ENCODE results near the gene FLVCR2.

Gene FLVCR2

GRCh38 chr14:75553761-75554364 is 24.6 kb upstream of the FLVCR2 start:
- Histone ChIP-seq H3K79me2 (ENCODE audit: insufficient read depth, low read length) (no peaks in the 10 kb centered on the region), H3K27me3 (ENCODE audit: low read length) (no peaks in the 10 kb centered on the region), H3K9ac (ENCODE audit: low read length) (no peak overlapping the region), H2AFZ (ENCODE audit: low read depth, low read length, severe bottlenecking) (no peak overlapping the region), H3K9me3 (ENCODE audit: insufficient read depth, low read length) (no peaks in the 10 kb centered on the region), H4K20me1 (ENCODE audit: low read depth, low read length) (no peaks in the 10 kb centered on the region), H3K36me3 (ENCODE audit: low read length) (no peaks in the 10 kb centered on the region), H3F3A (ENCODE audit: insufficient read depth) (no peaks in the 10 kb centered on the region), H3K9me2 (replicated peaks; ENCODE audit: insufficient read depth, low read length) (no peaks in the 10 kb centered on the region), H3K4me2 (ENCODE audit: low read depth, low read length, poor library complexity, severe bottlenecking) (no peak overlapping the region), H3K4me3 (ENCODE audit: insufficient read depth, low read length, poor library complexity, severe bottlenecking) (no peak overlapping the region), H3K27ac (ENCODE audit: low read depth, low read length) (no peak overlapping the region)
- no peak for TF ChIP-seq EZH2phosphoT487 (conservative IDR thresholded peaks at IDR 0.05; ENCODE audit: low read length)
- no peak for TF ChIP-seq CTCF (IDR thresholded peaks at IDR 0.05; ENCODE audit: insufficient read depth, low read length, poor library complexity, severe bottlenecking)

- Histone ChIP-seq H2AFZ (ENCODE audit: low read depth, low read length, severe bottlenecking) (no peak overlapping the region), H3K9ac (ENCODE audit: low read length) (no peak overlapping the region), H3K4me3 (ENCODE audit: insufficient read depth, low read length, poor library complexity, severe bottlenecking) (no peak overlapping the region)
Observed at GRCh38 chr14:75554482-75554881, 23.9 kb upstream of the FLVCR2 start.

GRCh38 chr14:75558440-75558839 is 20.0 kb upstream of the FLVCR2 start:
- no peaks in the 10 kb centered on the region for H3K27me3 ChIP-seq (ENCODE audit: low read length)
- H3K79me2 ChIP-seq (ENCODE audit: insufficient read depth, low read length), result no peaks in the 10 kb centered on the region
- H3K4me3 ChIP-seq (ENCODE audit: insufficient read depth, low read length, poor library complexity, severe bottlenecking), result no peak overlapping the region
- H3K4me2 ChIP-seq (ENCODE audit: low read depth, low read length, poor library complexity, severe bottlenecking), result no peak overlapping the region
- H3F3A ChIP-seq (ENCODE audit: insufficient read depth), result no peaks in the 10 kb centered on the region
- H3K9me2 ChIP-seq (replicated peaks; ENCODE audit: insufficient read depth, low read length), result no peaks in the 10 kb centered on the region
- no peak overlapping the region for H3K27ac ChIP-seq (ENCODE audit: low read depth, low read length)
- no peaks in the 10 kb centered on the region for H4K20me1 ChIP-seq (ENCODE audit: low read depth, low read length)
- no peak for TF ChIP-seq CTCF (IDR thresholded peaks at IDR 0.05; ENCODE audit: insufficient read depth, low read length, poor library complexity, severe bottlenecking)
- TF ChIP-seq EZH2phosphoT487 (conservative IDR thresholded peaks at IDR 0.05; ENCODE audit: low read length), result no peak
- no peak overlapping the region for H3K9ac ChIP-seq (ENCODE audit: low read length)
- H3K36me3 ChIP-seq (ENCODE audit: low read length), result no peaks in the 10 kb centered on the region
- H2AFZ ChIP-seq (ENCODE audit: low read depth, low read length, severe bottlenecking), result no peak overlapping the region
- H3K9me3 ChIP-seq (ENCODE audit: insufficient read depth, low read length), result no peaks in the 10 kb centered on the region

More at GRCh38 chr14:75554482-75554881, 23.9 kb upstream of the FLVCR2 start:
- no peaks in the 10 kb centered on the region for H3K9me3 ChIP-seq (ENCODE audit: insufficient read depth, low read length)
- no peaks in the 10 kb centered on the region for H3K36me3 ChIP-seq (ENCODE audit: low read length)
- no peaks in the 10 kb centered on the region for H3K79me2 ChIP-seq (ENCODE audit: insufficient read depth, low read length)
- no peak overlapping the region for H3K27ac ChIP-seq (ENCODE audit: low read depth, low read length)
- H3K9me2 ChIP-seq (replicated peaks; ENCODE audit: insufficient read depth, low read length), result no peaks in the 10 kb centered on the region
- H3F3A ChIP-seq (ENCODE audit: insufficient read depth), result no peaks in the 10 kb centered on the region
- no peaks in the 10 kb centered on the region for H3K27me3 ChIP-seq (ENCODE audit: low read length)
- TF ChIP-seq CTCF (IDR thresholded peaks at IDR 0.05; ENCODE audit: insufficient read depth, low read length, poor library complexity, severe bottlenecking) (no peak), EZH2phosphoT487 (conservative IDR thresholded peaks at IDR 0.05; ENCODE audit: low read length) (no peak)
- no peak overlapping the region for H3K4me2 ChIP-seq (ENCODE audit: low read depth, low read length, poor library complexity, severe bottlenecking)
- H4K20me1 ChIP-seq (ENCODE audit: low read depth, low read length), result no peaks in the 10 kb centered on the region
